ENCODE measurements around the gene LCORL. TPM values are rescaled to one million over a fixed set of nuclear protein-coding genes. Genes with fewer than 3 reads are reported as not detected.

Gene LCORL
- total and polyA plus RNA-seq, 9 of the 15 experiments (the other 6 are each of a cell fraction or from before 2014, with no cell fraction given): 3.1 to 24.5 (median 11.1) TPM

GRCh38 chr4:18020671-18021469 is 685 bp downstream of the LCORL start (continued):
- TF ChIP-seq PCBP2 (IDR thresholded peaks at IDR 0.05; ENCODE audit: low read depth, low read length, poor library complexity, severe bottlenecking): no peak
- no peak for TF ChIP-seq HOMEZ (CRISPR knock-in tag; IDR thresholded peaks at IDR 0.05)
- TF ChIP-seq RREB1 (CRISPR knock-in tag; IDR thresholded peaks at IDR 0.05): peak; percentile 66; the same call in 1 of the 2 replicates
- TF ChIP-seq TOE1 (IDR thresholded peaks at IDR 0.05; ENCODE audit: borderline replicate concordance): peak; percentile 82
- no peak for TF ChIP-seq TOE1 (CRISPR knock-in tag; IDR thresholded peaks at IDR 0.05; ENCODE audit: borderline replicate concordance, low read depth)
- peak; percentile 49; the same call in 1 of the 2 replicates for TF ChIP-seq LARP7 (IDR thresholded peaks at IDR 0.05)
- no peak for TF ChIP-seq ZNF518B (CRISPR knock-in tag; IDR thresholded peaks at IDR 0.05)
- peak; percentile 43; the same call in 1 of the 2 replicates for TF ChIP-seq HCFC1 (IDR thresholded peaks at IDR 0.05; ENCODE audit: low read depth, low read length)
- peak; percentile 53 for TF ChIP-seq USF2 (CRISPR knock-in tag; IDR thresholded peaks at IDR 0.05)
- TF ChIP-seq ATF7 (IDR thresholded peaks at IDR 0.05): no peak
- no peak for TF ChIP-seq CBX3 (IDR thresholded peaks at IDR 0.05; ENCODE audit: borderline replicate concordance in 1 of 2, low read length in 2 of 2)
- TF ChIP-seq CHD2 (IDR thresholded peaks at IDR 0.05; ENCODE audit: low read depth, low read length): no peak
- no peak for TF ChIP-seq HMG20A (CRISPR knock-in tag; conservative IDR thresholded peaks at IDR 0.05)

Data from K562 (cell line).